T-helper 17 cell (primary cell): ENCODE results near the gene CAPZB. TPM values are rescaled to one million over a fixed set of nuclear protein-coding genes. Genes with fewer than 3 reads are reported as not detected.

Experiments
- ATAC-seq: fragments of 150-1000 bp; cut with Tn5 transposase; 2 replicates; pipeline ENCODE4 v1.10.0; 2021; ENCODE audit warnings: mild to moderate bottlenecking, moderate library complexity
- DNase-seq, 3 donors: peaks; one replicate each; pipeline versions ENCODE4 v3.0.0 to v3.0.0-alpha.2; 2020 to 2021
- H3K9me3 ChIP-seq: one replicate; pipeline ENCODE4 v1.7.0; 2013; ENCODE audit warnings: low read length, mild to moderate bottlenecking; ENCODE audit not compliant: control insufficient read depth, poor library complexity, severe bottlenecking
- H3K27ac Mint-ChIP-seq: one replicate; pipeline ENCODE4 v1.8.0; 2022; ENCODE audit warnings: mild to moderate bottlenecking, moderate library complexity, mixed read lengths
- H3K27me3 Mint-ChIP-seq: one replicate; pipeline ENCODE4 v1.8.0; 2022; ENCODE audit warnings: mixed read lengths
- H3K36me3 Mint-ChIP-seq: one replicate; pipeline ENCODE4 v1.8.0; 2022; ENCODE audit warnings: low read depth, mixed read lengths
- H3K4me1 Mint-ChIP-seq: one replicate; pipeline ENCODE4 v1.8.0; 2022; ENCODE audit warnings: mild to moderate bottlenecking, mixed read lengths
- H3K4me3 Mint-ChIP-seq: one replicate; pipeline ENCODE4 v1.8.0; 2022; ENCODE audit warnings: mild to moderate bottlenecking, moderate library complexity, mixed read lengths
- total RNA-seq, 4 donors: library from RNA in 2 of 4; stranded (reverse) in 2 of 4; gene quantifications; one replicate each; pipeline ENCODE4 v1.2.3 and lab custom pipeline; 2022 to 2026

The CAPZB gene
- total RNA-seq, 2 donors from 2014 or later: 320 to 330 TPM

GRCh38 chr1:19405761-19406487, 79.4 kb downstream of the CAPZB start:
- no peak overlapping the region for H3K4me3 Mint-ChIP-seq
- no peak for ATAC-seq

GRCh38 chr1:19405195-19405760, 80.1 kb downstream of the CAPZB start:
- Mint-ChIP-seq H3K4me3 (no peak overlapping the region), H3K27me3 (no peaks in the 10 kb centered on the region), H3K36me3 (peaks cover 2% of the 10 kb centered on the region), H3K27ac (peak overlapping the region; percentile 96), H3K4me1 (peaks cover 57% of the 10 kb centered on the region)
- ATAC-seq: no peak
- H3K9me3 ChIP-seq: no peaks in the 10 kb centered on the region
- DNase-seq: no peak

More at GRCh38 chr1:19405761-19406487, 79.4 kb downstream of the CAPZB start:
- Mint-ChIP-seq H3K36me3 (peaks cover 2% of the 10 kb centered on the region), H3K27me3 (no peaks in the 10 kb centered on the region), H3K4me1 (peaks cover 54% of the 10 kb centered on the region), H3K27ac (peak overlapping the region; percentile 96)
- DNase-seq: no peak
- no peaks in the 10 kb centered on the region for H3K9me3 ChIP-seq

- ATAC-seq (no peak), DNase-seq (no peak)
- Mint-ChIP-seq H3K4me3 (no peak overlapping the region), H3K4me1 (peaks cover 55% of the 10 kb centered on the region), H3K36me3 (peaks cover 2% of the 10 kb centered on the region), H3K27me3 (no peaks in the 10 kb centered on the region), H3K27ac (peak overlapping the region; percentile 96)
- H3K9me3 ChIP-seq: no peaks in the 10 kb centered on the region
Measured at GRCh38 chr1:19404748-19405147, 80.6 kb downstream of the CAPZB start.

GRCh38 chr1:19403256-19403655, 82.1 kb downstream of the CAPZB start:
- Mint-ChIP-seq H3K36me3 (peaks cover 2% of the 10 kb centered on the region), H3K4me1 (peaks cover 60% of the 10 kb centered on the region)

GRCh38 chr1:19402031-19402813, 83.1 kb downstream of the CAPZB start:
- DNase-seq (no peak), ATAC-seq (no peak)
- H3K9me3 ChIP-seq: no peaks in the 10 kb centered on the region
- Mint-ChIP-seq H3K27ac (peak overlapping the region; percentile 96), H3K27me3 (no peaks in the 10 kb centered on the region), H3K4me1 (peaks cover 55% of the 10 kb centered on the region), H3K4me3 (no peak overlapping the region), H3K36me3 (peaks cover 2% of the 10 kb centered on the region)

More at GRCh38 chr1:19403256-19403655, 82.1 kb downstream of the CAPZB start:
- H3K9me3 ChIP-seq: no peaks in the 10 kb centered on the region
- no peak for DNase-seq
- H3K4me3 Mint-ChIP-seq: peak overlapping the region; percentile 31
- no peak for ATAC-seq
- H3K27me3 Mint-ChIP-seq: no peaks in the 10 kb centered on the region
- peak overlapping the region; percentile 96 for H3K27ac Mint-ChIP-seq

GRCh38 chr1:19401535-19401889, 83.8 kb downstream of the CAPZB start:
- Mint-ChIP-seq H3K4me1 (peaks cover 49% of the 10 kb centered on the region), H3K36me3 (peaks cover 2% of the 10 kb centered on the region), H3K27ac (peak overlapping the region; percentile 79)

GRCh38 chr1:19400875-19401534, 84.3 kb downstream of the CAPZB start:
- no peak for ATAC-seq
- peaks cover 48% of the 10 kb centered on the region for H3K4me1 Mint-ChIP-seq
- H3K9me3 ChIP-seq: no peaks in the 10 kb centered on the region
- peaks cover 2% of the 10 kb centered on the region for H3K36me3 Mint-ChIP-seq
- no peak overlapping the region for H3K4me3 Mint-ChIP-seq
- H3K27me3 Mint-ChIP-seq: no peaks in the 10 kb centered on the region
- H3K27ac Mint-ChIP-seq: peak overlapping the region; percentile 79
- DNase-seq: no peak

More at GRCh38 chr1:19401535-19401889, 83.8 kb downstream of the CAPZB start:
- Mint-ChIP-seq H3K4me3 (no peak overlapping the region), H3K27me3 (no peaks in the 10 kb centered on the region)
- H3K9me3 ChIP-seq: no peaks in the 10 kb centered on the region
- DNase-seq (no peak), ATAC-seq (no peak)

- Mint-ChIP-seq H3K27me3 (no peaks in the 10 kb centered on the region), H3K4me1 (peaks cover 48% of the 10 kb centered on the region), H3K36me3 (peaks cover 2% of the 10 kb centered on the region), H3K4me3 (no peak overlapping the region), H3K27ac (peak overlapping the region; percentile 79)
- H3K9me3 ChIP-seq: no peaks in the 10 kb centered on the region
- ATAC-seq: no peak
- no peak for DNase-seq
Measured at GRCh38 chr1:19400192-19400611, 85.1 kb downstream of the CAPZB start.

- Mint-ChIP-seq H3K27ac (peak overlapping the region; percentile 45), H3K36me3 (no peaks in the 10 kb centered on the region), H3K4me3 (peak overlapping the region; percentile 21), H3K4me1 (peaks cover 52% of the 10 kb centered on the region), H3K27me3 (no peaks in the 10 kb centered on the region)
- H3K9me3 ChIP-seq: no peaks in the 10 kb centered on the region
- no peak for DNase-seq
- ATAC-seq: no peak
Measured at GRCh38 chr1:19398309-19398760, 87.0 kb downstream of the CAPZB start.

- no peak overlapping the region for H3K4me3 Mint-ChIP-seq
- H3K27ac Mint-ChIP-seq: peak overlapping the region; percentile 45
- H3K4me1 Mint-ChIP-seq: peaks cover 46% of the 10 kb centered on the region
Measured at GRCh38 chr1:19397217-19397945, 88.0 kb downstream of the CAPZB start.

GRCh38 chr1:19396280-19396679, 89.1 kb downstream of the CAPZB start:
- H3K27ac Mint-ChIP-seq: peak overlapping the region; percentile 45
- H3K4me1 Mint-ChIP-seq: peaks cover 48% of the 10 kb centered on the region
- DNase-seq: no peak
- H3K27me3 Mint-ChIP-seq: no peaks in the 10 kb centered on the region
- H3K36me3 Mint-ChIP-seq: no peaks in the 10 kb centered on the region
- no peaks in the 10 kb centered on the region for H3K9me3 ChIP-seq
- no peak overlapping the region for H3K4me3 Mint-ChIP-seq
- ATAC-seq: no peak

More at GRCh38 chr1:19397217-19397945, 88.0 kb downstream of the CAPZB start:
- H3K36me3 Mint-ChIP-seq: no peaks in the 10 kb centered on the region
- no peaks in the 10 kb centered on the region for H3K9me3 ChIP-seq
- DNase-seq (no peak), ATAC-seq (no peak)
- H3K27me3 Mint-ChIP-seq: no peaks in the 10 kb centered on the region

GRCh38 chr1:19395678-19396192, 89.6 kb downstream of the CAPZB start:
- Mint-ChIP-seq H3K27me3 (no peaks in the 10 kb centered on the region), H3K36me3 (no peaks in the 10 kb centered on the region), H3K4me3 (no peak overlapping the region), H3K4me1 (peaks cover 49% of the 10 kb centered on the region), H3K27ac (peak overlapping the region; percentile 94)
- no peaks in the 10 kb centered on the region for H3K9me3 ChIP-seq
- DNase-seq (no peak), ATAC-seq (no peak)
